ENCODE results near the gene TGM3. TPM values are rescaled to one million over a fixed set of nuclear protein-coding genes. Genes with fewer than 3 reads are reported as not detected.

The TGM3 gene
- total RNA-seq, 1 experiment from 2014 or later: not detected

DNA sequence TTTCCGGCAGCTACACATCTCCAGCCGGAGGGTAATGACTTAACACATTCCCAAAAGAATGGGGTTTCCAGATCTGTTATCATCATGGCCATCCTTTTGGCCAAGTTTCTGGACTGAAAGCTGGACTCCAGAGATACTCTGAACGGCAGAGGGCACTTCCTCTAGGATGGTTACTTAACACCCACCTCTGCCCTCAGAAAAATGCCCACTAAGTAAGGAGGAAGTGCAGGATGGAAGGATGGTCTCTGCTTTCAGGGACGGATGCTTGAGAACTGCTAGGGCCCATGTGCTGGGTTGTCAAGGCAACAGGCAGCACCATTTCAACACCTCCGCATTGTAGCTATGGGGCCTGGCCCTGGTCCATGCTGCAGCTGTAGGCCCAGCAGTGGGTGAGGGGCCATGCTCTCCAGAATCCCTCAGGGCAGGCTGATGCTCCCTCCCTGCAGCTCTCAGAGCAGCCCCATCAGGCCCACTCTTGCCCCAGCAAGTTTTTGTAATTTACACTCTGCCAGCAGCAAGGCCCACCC, 16.5 kb upstream of the TGM3 start:
- Histone ChIP-seq H3K9me3 (ENCODE audit: control insufficient read depth in 1 of 2, insufficient read depth in 1 of 2, low read depth in 1 of 2, low read length in 2 of 2) (no peaks in the 10 kb centered on the region), H3K4me2 (ENCODE audit: low read length) (no peak overlapping the region), H2AFZ (ENCODE audit: low read depth, low read length, poor library complexity, severe bottlenecking) (no peak overlapping the region), H3K27me3 (ENCODE audit: insufficient read depth, low read length) (no peaks in the 10 kb centered on the region), H4K20me1 (ENCODE audit: insufficient read depth) (no peaks in the 10 kb centered on the region), H3K9me2 (ENCODE audit: insufficient read depth) (no peaks in the 10 kb centered on the region), H3K9ac (ENCODE audit: low read length) (no peak overlapping the region), H3K4me1 (ENCODE audit: control insufficient read depth in 1 of 2, insufficient read depth in 2 of 2, low read length in 2 of 2) (no peaks in the 10 kb centered on the region), H3K4me3 (replicated peaks in 1 of 2; ENCODE audit: low read depth in 1 of 2, low read length in 2 of 2) (no peak overlapping the region), H3K79me2 (ENCODE audit: insufficient read depth, low read length) (no peaks in the 10 kb centered on the region), H3K27ac (ENCODE audit: low read depth, low read length) (no peak overlapping the region), H3K36me3 (ENCODE audit: control insufficient read depth in 1 of 2, insufficient read depth in 2 of 2, low read length in 2 of 2) (no peaks in the 10 kb centered on the region)
- no peak for ATAC-seq
- ChIA-PET POLR2A (no interaction called here), RAD21 (ENCODE audit: low non-redundant PET in 1 of 2, low total read pairs in 2 of 2, uncharacterized antibody in 2 of 2, unreplicated experiment in 2 of 2) (no interaction called here), CTCF (no interaction called here)
- no TSS peak for BruUV-seq (replicated peaks)
- TF ChIP-seq EZH2 (IDR thresholded peaks at IDR 0.05): no peak
- no peak for TF ChIP-seq JUND (IDR thresholded peaks at IDR 0.05)
- TF ChIP-seq, protein P1, sequence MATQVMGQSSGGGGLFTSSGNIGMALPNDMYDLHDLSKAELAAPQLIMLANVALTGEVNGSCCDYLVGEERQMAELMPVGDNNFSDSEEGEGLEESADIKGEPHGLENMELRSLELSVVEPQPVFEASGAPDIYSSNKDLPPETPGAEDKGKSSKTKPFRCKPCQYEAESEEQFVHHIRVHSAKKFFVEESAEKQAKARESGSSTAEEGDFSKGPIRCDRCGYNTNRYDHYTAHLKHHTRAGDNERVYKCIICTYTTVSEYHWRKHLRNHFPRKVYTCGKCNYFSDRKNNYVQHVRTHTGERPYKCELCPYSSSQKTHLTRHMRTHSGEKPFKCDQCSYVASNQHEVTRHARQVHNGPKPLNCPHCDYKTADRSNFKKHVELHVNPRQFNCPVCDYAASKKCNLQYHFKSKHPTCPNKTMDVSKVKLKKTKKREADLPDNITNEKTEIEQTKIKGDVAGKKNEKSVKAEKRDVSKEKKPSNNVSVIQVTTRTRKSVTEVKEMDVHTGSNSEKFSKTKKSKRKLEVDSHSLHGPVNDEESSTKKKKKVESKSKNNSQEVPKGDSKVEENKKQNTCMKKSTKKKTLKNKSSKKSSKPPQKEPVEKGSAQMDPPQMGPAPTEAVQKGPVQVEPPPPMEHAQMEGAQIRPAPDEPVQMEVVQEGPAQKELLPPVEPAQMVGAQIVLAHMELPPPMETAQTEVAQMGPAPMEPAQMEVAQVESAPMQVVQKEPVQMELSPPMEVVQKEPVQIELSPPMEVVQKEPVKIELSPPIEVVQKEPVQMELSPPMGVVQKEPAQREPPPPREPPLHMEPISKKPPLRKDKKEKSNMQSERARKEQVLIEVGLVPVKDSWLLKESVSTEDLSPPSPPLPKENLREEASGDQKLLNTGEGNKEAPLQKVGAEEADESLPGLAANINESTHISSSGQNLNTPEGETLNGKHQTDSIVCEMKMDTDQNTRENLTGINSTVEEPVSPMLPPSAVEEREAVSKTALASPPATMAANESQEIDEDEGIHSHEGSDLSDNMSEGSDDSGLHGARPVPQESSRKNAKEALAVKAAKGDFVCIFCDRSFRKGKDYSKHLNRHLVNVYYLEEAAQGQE (IDR thresholded peaks at IDR 0.05; ENCODE audit: low read depth): no peak
- intact Hi-C loops (cut with micrococcal nuclease): no loop called here
- DNase-seq (ENCODE audit: low read depth, low spot score): no peak

DNA sequence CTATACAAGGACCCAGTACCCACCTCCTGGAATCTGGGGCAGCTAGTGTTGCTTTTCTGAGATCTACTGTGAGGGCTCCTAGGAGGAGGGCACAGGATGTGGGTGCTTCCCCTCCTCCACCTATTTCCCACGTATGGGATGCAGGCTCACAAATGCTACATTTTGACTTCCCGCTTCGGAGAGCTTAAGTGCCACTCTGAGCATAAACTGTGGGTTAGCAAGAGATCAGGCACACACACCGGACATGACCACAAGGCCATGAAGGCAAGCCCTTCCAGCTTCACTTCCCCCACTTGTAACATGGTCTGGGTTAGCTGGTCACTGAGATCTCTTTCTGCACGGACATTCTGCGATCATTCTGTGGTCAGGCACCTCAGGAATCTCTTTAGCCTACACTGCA, 15.7 kb upstream of the TGM3 start:
- DNase-seq (ENCODE audit: low read depth, low spot score) (no peak), ATAC-seq (no peak)
- no peak overlapping the region for H3K27ac ChIP-seq (ENCODE audit: low read depth, low read length)
- no peak overlapping the region for H3K4me3 ChIP-seq (replicated peaks in 1 of 2; ENCODE audit: low read depth in 1 of 2, low read length in 2 of 2)
- intact Hi-C loops (cut with micrococcal nuclease): no loop called here
- no peak overlapping the region for H3K9ac ChIP-seq (ENCODE audit: low read length)
- BruUV-seq (replicated peaks): no TSS peak
- no peaks in the 10 kb centered on the region for H3K79me2 ChIP-seq (ENCODE audit: insufficient read depth, low read length)
- H3K9me3 ChIP-seq (ENCODE audit: control insufficient read depth in 1 of 2, insufficient read depth in 1 of 2, low read depth in 1 of 2, low read length in 2 of 2): no peaks in the 10 kb centered on the region
- ChIA-PET POLR2A (no interaction called here), RAD21 (ENCODE audit: low non-redundant PET in 1 of 2, low total read pairs in 2 of 2, uncharacterized antibody in 2 of 2, unreplicated experiment in 2 of 2) (no interaction called here), CTCF (no interaction called here)
- H4K20me1 ChIP-seq (ENCODE audit: insufficient read depth): no peaks in the 10 kb centered on the region
- H3K4me2 ChIP-seq (ENCODE audit: low read length): no peak overlapping the region
- H3K27me3 ChIP-seq (ENCODE audit: insufficient read depth, low read length): no peaks in the 10 kb centered on the region
- no peaks in the 10 kb centered on the region for H3K4me1 ChIP-seq (ENCODE audit: control insufficient read depth in 1 of 2, insufficient read depth in 2 of 2, low read length in 2 of 2)
- no peak overlapping the region for H2AFZ ChIP-seq (ENCODE audit: low read depth, low read length, poor library complexity, severe bottlenecking)
- no peaks in the 10 kb centered on the region for H3K36me3 ChIP-seq (ENCODE audit: control insufficient read depth in 1 of 2, insufficient read depth in 2 of 2, low read length in 2 of 2)
- H3K9me2 ChIP-seq (ENCODE audit: insufficient read depth): no peaks in the 10 kb centered on the region
- TF ChIP-seq ELF1 (IDR thresholded peaks at IDR 0.05; ENCODE audit: borderline replicate concordance, low read depth) (no peak), EZH2 (IDR thresholded peaks at IDR 0.05) (no peak), JUND (IDR thresholded peaks at IDR 0.05) (no peak), YY1 (IDR thresholded peaks at IDR 0.05; ENCODE audit: extremely low read depth, insufficient replicate concordance, low read depth, low read length) (no peak), RAD21 (IDR thresholded peaks at IDR 0.05; ENCODE audit: low read depth) (no peak), SRF (IDR thresholded peaks at IDR 0.05; ENCODE audit: low read depth) (no peak), TCF7L2 (IDR thresholded peaks at IDR 0.05; ENCODE audit: borderline replicate concordance, extremely low read depth, insufficient read depth, insufficient read length) (no peak), ZNF274 (IDR thresholded peaks at IDR 0.05; ENCODE audit: low read depth, low read length) (no peak), POLR2A (IDR thresholded peaks at IDR 0.05; ENCODE audit: borderline replicate concordance, extremely low read depth, insufficient read depth, insufficient read length) (no peak), SP1 (IDR thresholded peaks at IDR 0.05; ENCODE audit: low read depth) (no peak), ZFX (IDR thresholded peaks at IDR 0.05) (no peak)
- TF ChIP-seq, protein P2, sequence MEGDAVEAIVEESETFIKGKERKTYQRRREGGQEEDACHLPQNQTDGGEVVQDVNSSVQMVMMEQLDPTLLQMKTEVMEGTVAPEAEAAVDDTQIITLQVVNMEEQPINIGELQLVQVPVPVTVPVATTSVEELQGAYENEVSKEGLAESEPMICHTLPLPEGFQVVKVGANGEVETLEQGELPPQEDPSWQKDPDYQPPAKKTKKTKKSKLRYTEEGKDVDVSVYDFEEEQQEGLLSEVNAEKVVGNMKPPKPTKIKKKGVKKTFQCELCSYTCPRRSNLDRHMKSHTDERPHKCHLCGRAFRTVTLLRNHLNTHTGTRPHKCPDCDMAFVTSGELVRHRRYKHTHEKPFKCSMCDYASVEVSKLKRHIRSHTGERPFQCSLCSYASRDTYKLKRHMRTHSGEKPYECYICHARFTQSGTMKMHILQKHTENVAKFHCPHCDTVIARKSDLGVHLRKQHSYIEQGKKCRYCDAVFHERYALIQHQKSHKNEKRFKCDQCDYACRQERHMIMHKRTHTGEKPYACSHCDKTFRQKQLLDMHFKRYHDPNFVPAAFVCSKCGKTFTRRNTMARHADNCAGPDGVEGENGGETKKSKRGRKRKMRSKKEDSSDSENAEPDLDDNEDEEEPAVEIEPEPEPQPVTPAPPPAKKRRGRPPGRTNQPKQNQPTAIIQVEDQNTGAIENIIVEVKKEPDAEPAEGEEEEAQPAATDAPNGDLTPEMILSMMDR (IDR thresholded peaks at IDR 0.05 in 2 of 3, conservative IDR thresholded peaks at IDR 0.05 in 1 of 3; ENCODE audit: borderline replicate concordance in 1 of 3, insufficient read depth in 1 of 3, low read depth in 2 of 3, low read length in 2 of 3): no peak
- TF ChIP-seq, protein P3, sequence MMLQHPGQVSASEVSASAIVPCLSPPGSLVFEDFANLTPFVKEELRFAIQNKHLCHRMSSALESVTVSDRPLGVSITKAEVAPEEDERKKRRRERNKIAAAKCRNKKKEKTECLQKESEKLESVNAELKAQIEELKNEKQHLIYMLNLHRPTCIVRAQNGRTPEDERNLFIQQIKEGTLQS (IDR thresholded peaks at IDR 0.05): no peak
- TF ChIP-seq, protein P4, sequence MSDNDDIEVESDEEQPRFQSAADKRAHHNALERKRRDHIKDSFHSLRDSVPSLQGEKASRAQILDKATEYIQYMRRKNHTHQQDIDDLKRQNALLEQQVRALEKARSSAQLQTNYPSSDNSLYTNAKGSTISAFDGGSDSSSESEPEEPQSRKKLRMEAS (IDR thresholded peaks at IDR 0.05): no peak

All from HCT116 (cell line).